ENCODE data around the gene EPN3.

Gene EPN3

DNA sequence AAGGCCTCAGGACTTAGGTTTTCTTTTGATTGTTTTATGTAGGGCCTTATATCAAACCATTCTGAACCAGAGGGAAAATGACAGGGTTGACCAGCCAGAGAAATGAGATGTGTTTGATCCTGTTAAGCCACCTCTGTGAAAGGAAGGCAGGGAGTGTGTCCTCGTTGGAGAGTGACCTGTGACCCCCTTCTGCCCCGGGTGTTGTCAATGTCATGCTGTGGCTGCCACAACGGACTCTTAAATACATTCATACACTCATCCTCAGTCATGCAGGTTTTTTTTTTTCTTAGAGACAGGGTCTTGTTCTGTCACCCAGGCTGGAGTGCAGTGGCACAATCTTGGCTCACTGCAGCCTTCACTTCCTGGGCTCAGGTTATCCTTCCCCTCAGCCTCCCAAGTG is 18.1 kb upstream of the EPN3 start:
- Histone ChIP-seq H3K9me2 (replicated peaks; ENCODE audit: insufficient read depth, low read length) (no peaks in the 10 kb centered on the region), H3F3A (ENCODE audit: insufficient read depth) (no peaks in the 10 kb centered on the region), H3K27ac (ENCODE audit: low read depth, low read length) (no peak overlapping the region), H3K4me3 (ENCODE audit: insufficient read depth, low read length, poor library complexity, severe bottlenecking) (no peak overlapping the region), H3K79me2 (ENCODE audit: insufficient read depth, low read length) (no peaks in the 10 kb centered on the region), H2AFZ (ENCODE audit: low read depth, low read length, severe bottlenecking) (no peak overlapping the region), H3K9me3 (ENCODE audit: insufficient read depth, low read length) (no peaks in the 10 kb centered on the region), H3K4me2 (ENCODE audit: low read depth, low read length, poor library complexity, severe bottlenecking) (no peak overlapping the region), H3K27me3 (ENCODE audit: low read length) (no peaks in the 10 kb centered on the region), H4K20me1 (ENCODE audit: low read depth, low read length) (no peaks in the 10 kb centered on the region), H3K36me3 (ENCODE audit: low read length) (no peaks in the 10 kb centered on the region), H3K9ac (ENCODE audit: low read length) (no peak overlapping the region)
- TF ChIP-seq CTCF (IDR thresholded peaks at IDR 0.05; ENCODE audit: insufficient read depth, low read length, poor library complexity, severe bottlenecking) = no peak
- TF ChIP-seq EZH2phosphoT487 (conservative IDR thresholded peaks at IDR 0.05; ENCODE audit: low read length) = no peak

GRCh38 chr17:50514936-50515702 is 17.4 kb upstream of the EPN3 start:
- Histone ChIP-seq H3K9ac (ENCODE audit: low read length) (no peak overlapping the region), H3K9me2 (replicated peaks; ENCODE audit: insufficient read depth, low read length) (no peaks in the 10 kb centered on the region), H3K27me3 (ENCODE audit: low read length) (no peaks in the 10 kb centered on the region), H4K20me1 (ENCODE audit: low read depth, low read length) (no peaks in the 10 kb centered on the region), H3K4me3 (ENCODE audit: insufficient read depth, low read length, poor library complexity, severe bottlenecking) (no peak overlapping the region), H3K36me3 (ENCODE audit: low read length) (no peaks in the 10 kb centered on the region), H3K9me3 (ENCODE audit: insufficient read depth, low read length) (no peaks in the 10 kb centered on the region), H3K4me2 (ENCODE audit: low read depth, low read length, poor library complexity, severe bottlenecking) (no peak overlapping the region), H2AFZ (ENCODE audit: low read depth, low read length, severe bottlenecking) (no peak overlapping the region), H3K79me2 (ENCODE audit: insufficient read depth, low read length) (no peaks in the 10 kb centered on the region), H3F3A (ENCODE audit: insufficient read depth) (no peaks in the 10 kb centered on the region), H3K27ac (ENCODE audit: low read depth, low read length) (no peak overlapping the region)
- TF ChIP-seq EZH2phosphoT487 (conservative IDR thresholded peaks at IDR 0.05; ENCODE audit: low read length) = no peak

DNA sequence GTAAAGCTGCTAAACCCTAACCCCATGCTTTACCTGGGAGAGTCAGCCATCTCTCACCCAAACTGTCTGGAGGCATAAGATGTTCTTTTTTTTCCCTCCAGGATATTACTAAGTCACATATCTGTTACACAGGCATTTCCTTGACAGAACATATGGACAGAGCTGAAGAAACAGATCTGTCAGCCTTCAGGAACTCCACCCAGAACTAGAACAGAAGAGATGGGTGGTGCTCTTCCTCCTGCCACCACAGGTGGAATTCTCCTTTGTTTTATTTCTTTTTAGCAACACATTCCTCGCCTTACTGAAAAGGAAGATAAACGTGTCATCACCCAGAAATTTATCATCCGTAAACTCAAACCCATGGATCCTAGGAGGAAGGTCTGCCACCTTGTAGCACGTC is 15.5 kb upstream of the EPN3 start:
- TF ChIP-seq CTCF (IDR thresholded peaks at IDR 0.05; ENCODE audit: insufficient read depth, low read length, poor library complexity, severe bottlenecking) (no peak), EZH2phosphoT487 (conservative IDR thresholded peaks at IDR 0.05; ENCODE audit: low read length) (no peak)
- Histone ChIP-seq H3K4me3 (ENCODE audit: insufficient read depth, low read length, poor library complexity, severe bottlenecking) (no peak overlapping the region), H3K27ac (ENCODE audit: low read depth, low read length) (no peak overlapping the region), H2AFZ (ENCODE audit: low read depth, low read length, severe bottlenecking) (no peak overlapping the region), H3K4me2 (ENCODE audit: low read depth, low read length, poor library complexity, severe bottlenecking) (no peak overlapping the region), H3K9me2 (replicated peaks; ENCODE audit: insufficient read depth, low read length) (no peaks in the 10 kb centered on the region), H3K79me2 (ENCODE audit: insufficient read depth, low read length) (no peaks in the 10 kb centered on the region), H3K27me3 (ENCODE audit: low read length) (no peaks in the 10 kb centered on the region), H4K20me1 (ENCODE audit: low read depth, low read length) (no peaks in the 10 kb centered on the region), H3K9me3 (ENCODE audit: insufficient read depth, low read length) (no peaks in the 10 kb centered on the region), H3F3A (ENCODE audit: insufficient read depth) (no peaks in the 10 kb centered on the region), H3K36me3 (ENCODE audit: low read length) (no peaks in the 10 kb centered on the region), H3K9ac (ENCODE audit: low read length) (no peak overlapping the region)
